Uterus (tissue), 2 donors: ENCODE measurements around the gene PDE4B.

Experiments used
- CTCF ChIP-seq, 4 experiments: fragments of 200-600 bp in 2 of 4; fragments of 450-650 bp in 2 of 4; sonication (generic) in 2 of 4; IDR thresholded peaks; one replicate each; pipeline ENCODE4 v1.5.1; 2016 to 2019; ENCODE audit warnings: antibody characterized with exemption in 4 of 4, mild to moderate bottlenecking in 2 of 4, moderate library complexity in 1 of 4
- POLR2A ChIP-seq, 2 donors: fragments of 450-650 bp; IDR thresholded peaks; one replicate each; pipeline ENCODE4 v1.6.1; 2016; ENCODE audit warnings: antibody characterized with exemption in 2 of 2, mild to moderate bottlenecking in 1 of 2, moderate library complexity in 1 of 2

GRCh38 chr1:66084442-66084841 lies 291.7 kb downstream of the PDE4B start:
- TF ChIP-seq CTCF (IDR thresholded peaks at IDR 0.05) (no peak), POLR2A (IDR thresholded peaks at IDR 0.05) (no peak)
